ENCODE data around the gene PRR7. TPM values are rescaled to one million over a fixed set of nuclear protein-coding genes. Genes with fewer than 3 reads are reported as not detected.

PRR7 gene
- total and polyA plus RNA-seq, 2 of the 4 experiments (the other 2 are of a cell fraction), result 1.1 to 10.1 TPM

DNA sequence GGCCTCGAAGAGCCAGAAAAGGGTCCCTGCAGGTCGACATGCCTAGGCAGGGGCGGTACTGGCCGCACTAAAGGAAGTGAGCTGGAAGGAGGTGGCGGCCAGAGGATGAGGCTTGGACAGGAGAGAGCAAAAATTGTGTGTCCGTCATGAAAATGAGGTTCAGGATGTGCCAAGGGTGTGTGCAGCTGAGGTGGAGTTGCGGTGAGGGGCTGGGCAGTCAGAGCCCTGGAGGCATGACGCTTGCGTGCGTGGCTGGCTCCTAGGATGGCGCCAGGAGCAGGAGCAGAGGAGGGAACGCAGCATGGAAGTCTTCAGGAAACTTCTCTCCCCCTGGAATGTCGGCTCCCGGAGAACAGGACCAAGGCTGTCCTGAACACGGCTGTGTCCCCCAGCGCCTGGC is 56.3 kb downstream of the PRR7 start:
- dilution Hi-C loops (cut with HindIII; ENCODE audit: low sequenced_read_pairs, unreplicated experiment) (no loop called here), in situ Hi-C loops (cut with MboI; ENCODE audit: low sequenced_read_pairs) (no loop called here)
- DNase-seq, result no peak

More for the DNA sequence above, 56.3 kb downstream of the PRR7 start:
- H4K20me1 ChIP-seq (ENCODE audit: insufficient read depth, low read length), result no peaks in the 10 kb centered on the region
- POLR2A ChIA-PET (ENCODE audit: unreplicated experiment), result no interaction called here
- H3K27me3 ChIP-seq (ENCODE audit: control insufficient read depth, insufficient read depth, low read length), result no peaks in the 10 kb centered on the region
- H3K9me1 ChIP-seq (ENCODE audit: insufficient read depth, low read length), result peaks cover 3% of the 10 kb centered on the region; the same call in 1 of the 2 replicates
- H3K4me2 ChIP-seq (ENCODE audit: low read depth, low read length), result no peak overlapping the region
- no peak overlapping the region for H2BK5ac ChIP-seq (ENCODE audit: low read depth, low read length, poor library complexity, severe bottlenecking)
- no peak overlapping the region for H3K4me3 ChIP-seq (ENCODE audit: insufficient read depth, low read depth, low read length)
- 83% methylated on average over 16 of the region's 16 CpGs; no CpG with 5 or more reads in 1 of the 2 experiments for WGBS, 2 experiments (ENCODE audit: extremely low coverage in 2 of 2, insufficient read length in 1 of 2)
- no peak for ATAC-seq (ENCODE audit: low read depth)
- no peak for TF ChIP-seq MAZ (IDR thresholded peaks at IDR 0.05; ENCODE audit: borderline replicate concordance, low read depth, low read length)
- TF ChIP-seq, protein P1, sequence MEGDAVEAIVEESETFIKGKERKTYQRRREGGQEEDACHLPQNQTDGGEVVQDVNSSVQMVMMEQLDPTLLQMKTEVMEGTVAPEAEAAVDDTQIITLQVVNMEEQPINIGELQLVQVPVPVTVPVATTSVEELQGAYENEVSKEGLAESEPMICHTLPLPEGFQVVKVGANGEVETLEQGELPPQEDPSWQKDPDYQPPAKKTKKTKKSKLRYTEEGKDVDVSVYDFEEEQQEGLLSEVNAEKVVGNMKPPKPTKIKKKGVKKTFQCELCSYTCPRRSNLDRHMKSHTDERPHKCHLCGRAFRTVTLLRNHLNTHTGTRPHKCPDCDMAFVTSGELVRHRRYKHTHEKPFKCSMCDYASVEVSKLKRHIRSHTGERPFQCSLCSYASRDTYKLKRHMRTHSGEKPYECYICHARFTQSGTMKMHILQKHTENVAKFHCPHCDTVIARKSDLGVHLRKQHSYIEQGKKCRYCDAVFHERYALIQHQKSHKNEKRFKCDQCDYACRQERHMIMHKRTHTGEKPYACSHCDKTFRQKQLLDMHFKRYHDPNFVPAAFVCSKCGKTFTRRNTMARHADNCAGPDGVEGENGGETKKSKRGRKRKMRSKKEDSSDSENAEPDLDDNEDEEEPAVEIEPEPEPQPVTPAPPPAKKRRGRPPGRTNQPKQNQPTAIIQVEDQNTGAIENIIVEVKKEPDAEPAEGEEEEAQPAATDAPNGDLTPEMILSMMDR (conservative IDR thresholded peaks at IDR 0.05; ENCODE audit: low read depth, low read length), result no peak
- no peak for TF ChIP-seq FOS (IDR thresholded peaks at IDR 0.05; ENCODE audit: low read depth, low read length)
- TF ChIP-seq, protein P2, sequence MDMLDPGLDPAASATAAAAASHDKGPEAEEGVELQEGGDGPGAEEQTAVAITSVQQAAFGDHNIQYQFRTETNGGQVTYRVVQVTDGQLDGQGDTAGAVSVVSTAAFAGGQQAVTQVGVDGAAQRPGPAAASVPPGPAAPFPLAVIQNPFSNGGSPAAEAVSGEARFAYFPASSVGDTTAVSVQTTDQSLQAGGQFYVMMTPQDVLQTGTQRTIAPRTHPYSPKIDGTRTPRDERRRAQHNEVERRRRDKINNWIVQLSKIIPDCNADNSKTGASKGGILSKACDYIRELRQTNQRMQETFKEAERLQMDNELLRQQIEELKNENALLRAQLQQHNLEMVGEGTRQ (IDR thresholded peaks at IDR 0.05; ENCODE audit: low read depth, low read length), result no peak
- TF ChIP-seq CEBPB (IDR thresholded peaks at IDR 0.05; ENCODE audit: low read depth, low read length), result no peak
- TF ChIP-seq, protein P3, sequence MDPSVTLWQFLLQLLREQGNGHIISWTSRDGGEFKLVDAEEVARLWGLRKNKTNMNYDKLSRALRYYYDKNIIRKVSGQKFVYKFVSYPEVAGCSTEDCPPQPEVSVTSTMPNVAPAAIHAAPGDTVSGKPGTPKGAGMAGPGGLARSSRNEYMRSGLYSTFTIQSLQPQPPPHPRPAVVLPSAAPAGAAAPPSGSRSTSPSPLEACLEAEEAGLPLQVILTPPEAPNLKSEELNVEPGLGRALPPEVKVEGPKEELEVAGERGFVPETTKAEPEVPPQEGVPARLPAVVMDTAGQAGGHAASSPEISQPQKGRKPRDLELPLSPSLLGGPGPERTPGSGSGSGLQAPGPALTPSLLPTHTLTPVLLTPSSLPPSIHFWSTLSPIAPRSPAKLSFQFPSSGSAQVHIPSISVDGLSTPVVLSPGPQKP (IDR thresholded peaks at IDR 0.05; ENCODE audit: borderline replicate concordance, low read depth, low read length), result no peak
- no peak for TF ChIP-seq RCOR1 (IDR thresholded peaks at IDR 0.05; ENCODE audit: insufficient replicate concordance, low read length)
- TF ChIP-seq BHLHE40 (IDR thresholded peaks at IDR 0.05; ENCODE audit: low read depth, low read length), result no peak
- no peak for TF ChIP-seq NFE2L2 (IDR thresholded peaks at IDR 0.05; ENCODE audit: low read depth, low read length)
- TF ChIP-seq MXI1 (IDR thresholded peaks at IDR 0.05; ENCODE audit: borderline replicate concordance, low read depth, low read length), result no peak
- H3K56ac ChIP-seq (ENCODE audit: extremely low read depth, insufficient read depth, low read length), result no peak overlapping the region
- intact Hi-C loops (cut with micrococcal nuclease), result no loop called here
- H3K9me3 ChIP-seq (ENCODE audit: control insufficient read depth, insufficient read depth, low read length), result no peaks in the 10 kb centered on the region
- H3K9ac ChIP-seq (ENCODE audit: low read depth, low read length), result no peak overlapping the region
- peaks cover 15% of the 10 kb centered on the region; the same call in 1 of the 2 replicates for H3K4me1 ChIP-seq (ENCODE audit: control insufficient read depth, insufficient read depth, low read length)
- no peak overlapping the region for H2BK15ac ChIP-seq (ENCODE audit: low read depth, low read length)
- no TSS peak for BruUV-seq (replicated peaks)
- H3K4ac ChIP-seq (ENCODE audit: low read depth, low read length), result no peak overlapping the region
- H2AK5ac ChIP-seq (ENCODE audit: low read depth, low read length), result no peak overlapping the region
- H3K23ac ChIP-seq (ENCODE audit: low read depth, low read length), result no peak overlapping the region
- CTCF ChIA-PET, result no interaction called here
- no peak overlapping the region for H2AK9ac ChIP-seq (replicated peaks; ENCODE audit: low read depth, low read length, poor library complexity)
- H3K18ac ChIP-seq (ENCODE audit: low read depth, low read length), result no peak overlapping the region
- H4K8ac ChIP-seq (ENCODE audit: low read depth in 2 of 2, low read length in 2 of 2), result no peak overlapping the region
- H3K79me1 ChIP-seq (ENCODE audit: low read depth in 1 of 2, low read length in 2 of 2), result peaks cover 7 to 13% of the 10 kb centered on the region in 2 experiments; a peak in 2 of 4 replicates
- H3K27ac ChIP-seq (ENCODE audit: insufficient read depth, low read length), result no peak overlapping the region
- no peak overlapping the region for H2BK20ac ChIP-seq (ENCODE audit: low read depth, low read length)
- H3K14ac ChIP-seq (replicated peaks; ENCODE audit: low read depth, low read length), result no peak overlapping the region
- H3K36me3 ChIP-seq (ENCODE audit: control insufficient read depth, insufficient read depth, low read length), result peaks cover 6% of the 10 kb centered on the region
- H4K5ac ChIP-seq (ENCODE audit: low read depth, low read length), result no peak overlapping the region
- no peak overlapping the region for H2BK120ac ChIP-seq (ENCODE audit: low read depth, low read length)
- no peak overlapping the region for H2AFZ ChIP-seq (replicated peaks; ENCODE audit: low read length, poor library complexity)
- H4K91ac ChIP-seq (ENCODE audit: insufficient read depth, low read depth, low read length), result no peak overlapping the region

All from IMR-90 (cell line).